ENCODE results near the gene BID. TPM values are rescaled to one million over a fixed set of nuclear protein-coding genes. Genes with fewer than 3 reads are reported as not detected.

Gene BID
- total RNA-seq, 1 donor from 2014 or later = 35.1 TPM

DNA sequence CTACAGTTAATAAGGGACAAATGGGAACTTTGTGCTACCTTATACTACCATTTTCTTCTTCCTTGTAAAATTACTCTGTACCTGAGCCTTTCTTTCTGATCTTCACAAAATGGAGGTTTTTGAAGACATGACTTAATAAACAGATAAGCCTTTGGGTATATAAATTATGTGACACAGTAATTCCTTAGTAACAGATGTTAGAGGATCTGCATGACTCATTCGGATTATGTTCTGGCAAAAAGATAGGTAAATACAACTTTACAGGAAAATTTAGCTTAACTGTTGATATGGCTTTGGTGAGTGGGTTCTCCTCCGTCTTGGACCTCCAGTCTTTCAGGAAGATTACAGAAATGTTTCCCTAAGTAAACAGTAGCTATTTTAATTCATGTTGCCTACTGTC lies 61.8 kb downstream of the BID start:
- peaks cover 14% of the 10 kb centered on the region for H3K4me1 Mint-ChIP-seq (ENCODE audit: low read depth, unreplicated experiment)
- no peak overlapping the region for H3K4me3 Mint-ChIP-seq (ENCODE audit: unreplicated experiment)
- DNase-seq (ENCODE audit: low read depth) (peak; percentile 57), FAIRE-seq (peak; percentile 45)
- peaks cover 2% of the 10 kb centered on the region for H3K9me3 Mint-ChIP-seq (ENCODE audit: unreplicated experiment)
- Histone ChIP-seq H2AFZ (ENCODE audit: low read depth, low read length) (no peak overlapping the region), H3K36me3 (ENCODE audit: insufficient read depth, low read length) (no peaks in the 10 kb centered on the region), H3K4me1 (ENCODE audit: insufficient read depth, low read length) (peaks cover 9% of the 10 kb centered on the region), H3K4me3 (ENCODE audit: insufficient read depth, low read depth, low read length) (no peak overlapping the region), H3K27ac (ENCODE audit: low read depth, low read length) (no peak overlapping the region), H3K9me3 (ENCODE audit: insufficient read depth, low read depth, low read length) (no peaks in the 10 kb centered on the region), H4K20me1 (ENCODE audit: insufficient read depth, low read length) (peaks cover 21% of the 10 kb centered on the region), H3K4me2 (ENCODE audit: low read length) (peak overlapping the region; percentile 11), H3K79me2 (ENCODE audit: insufficient read depth, low read length) (peaks cover 53% of the 10 kb centered on the region), H3K27me3 (ENCODE audit: insufficient read depth, low read length) (no peaks in the 10 kb centered on the region), H3K9ac (ENCODE audit: low read length) (no peak overlapping the region)
- H3K36me3 Mint-ChIP-seq (ENCODE audit: low read depth, unreplicated experiment) = peaks cover 5% of the 10 kb centered on the region
- TF ChIP-seq EZH2 (IDR thresholded peaks at IDR 0.05; ENCODE audit: insufficient read depth, low read length) (no peak), CTCF (IDR thresholded peaks at IDR 0.05; ENCODE audit: insufficient read depth, low read depth, low read length) (no peak)
- H3K27me3 Mint-ChIP-seq (ENCODE audit: low read depth, unreplicated experiment) = no peaks in the 10 kb centered on the region
- H3K27ac Mint-ChIP-seq (ENCODE audit: unreplicated experiment) = no peak overlapping the region

DNA sequence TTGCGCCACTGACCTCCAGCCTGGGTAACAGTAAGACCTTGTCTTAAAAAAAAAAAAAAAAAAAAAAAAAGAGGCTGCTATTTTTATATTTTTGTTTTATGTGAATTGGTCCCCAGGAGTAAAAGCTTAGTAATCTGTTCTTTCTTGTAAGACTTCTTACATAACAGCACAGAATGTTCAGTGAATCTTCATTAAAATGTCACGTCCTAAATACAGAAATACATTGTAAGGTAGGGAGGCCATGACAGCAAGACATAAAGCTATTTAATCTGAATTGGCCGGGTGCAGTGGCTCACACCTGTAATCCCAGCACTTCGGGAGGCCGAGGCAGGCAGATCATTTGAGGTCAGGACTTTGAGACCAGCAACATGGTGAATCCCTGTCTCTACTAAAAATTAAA lies 64.2 kb downstream of the BID start:
- Histone ChIP-seq H3K27me3 (ENCODE audit: insufficient read depth, low read length) (no peaks in the 10 kb centered on the region), H4K20me1 (ENCODE audit: insufficient read depth, low read length) (peaks cover 6% of the 10 kb centered on the region), H3K4me1 (ENCODE audit: insufficient read depth, low read length) (peaks cover 20% of the 10 kb centered on the region), H3K9ac (ENCODE audit: low read length) (no peak overlapping the region), H3K79me2 (ENCODE audit: insufficient read depth, low read length) (peaks cover 42% of the 10 kb centered on the region), H3K4me2 (ENCODE audit: low read length) (no peak overlapping the region), H3K36me3 (ENCODE audit: insufficient read depth, low read length) (no peaks in the 10 kb centered on the region), H3K9me3 (ENCODE audit: insufficient read depth, low read depth, low read length) (no peaks in the 10 kb centered on the region), H2AFZ (ENCODE audit: low read depth, low read length) (no peak overlapping the region), H3K27ac (ENCODE audit: low read depth, low read length) (no peak overlapping the region), H3K4me3 (ENCODE audit: insufficient read depth, low read depth, low read length) (no peak overlapping the region)
- DNase-seq (ENCODE audit: low read depth) = no peak
- peaks cover 2% of the 10 kb centered on the region for H3K9me3 Mint-ChIP-seq (ENCODE audit: unreplicated experiment)
- H3K36me3 Mint-ChIP-seq (ENCODE audit: low read depth, unreplicated experiment) = peaks cover 3% of the 10 kb centered on the region
- no peaks in the 10 kb centered on the region for H3K27me3 Mint-ChIP-seq (ENCODE audit: low read depth, unreplicated experiment)
- TF ChIP-seq EZH2 (IDR thresholded peaks at IDR 0.05; ENCODE audit: insufficient read depth, low read length) (no peak), CTCF (IDR thresholded peaks at IDR 0.05; ENCODE audit: insufficient read depth, low read depth, low read length) (no peak)
- no peak overlapping the region for H3K27ac Mint-ChIP-seq (ENCODE audit: unreplicated experiment)
- no peak for FAIRE-seq
- peaks cover 15% of the 10 kb centered on the region for H3K4me1 Mint-ChIP-seq (ENCODE audit: low read depth, unreplicated experiment)
- H3K4me3 Mint-ChIP-seq (ENCODE audit: unreplicated experiment) = no peak overlapping the region

DNA sequence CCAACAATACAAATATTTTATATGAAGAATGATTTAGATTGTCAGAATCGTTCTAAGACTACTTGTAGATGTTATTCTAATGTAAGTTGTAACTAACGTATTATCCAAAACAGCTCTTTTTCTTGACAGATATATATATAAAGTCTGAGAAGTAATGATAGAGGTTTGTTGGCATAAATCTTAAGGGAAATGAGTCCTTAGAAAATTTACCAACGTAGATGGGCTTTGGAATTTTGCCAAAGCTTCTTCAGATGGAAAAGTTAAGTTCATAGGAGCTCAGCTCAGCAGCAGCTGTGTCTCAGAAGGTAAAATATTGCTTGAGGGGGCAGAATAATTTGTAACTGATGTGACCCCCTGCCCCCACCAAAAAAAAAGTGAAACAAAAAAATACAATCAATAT lies 66.7 kb downstream of the BID start:
- Histone ChIP-seq H3K4me2 (ENCODE audit: low read length) (peak overlapping the region; percentile 86), H3K36me3 (ENCODE audit: insufficient read depth, low read length) (no peaks in the 10 kb centered on the region), H3K27me3 (ENCODE audit: insufficient read depth, low read length) (no peaks in the 10 kb centered on the region), H3K79me2 (ENCODE audit: insufficient read depth, low read length) (peaks cover 34% of the 10 kb centered on the region), H3K4me3 (ENCODE audit: insufficient read depth, low read depth, low read length) (peak overlapping the region; percentile 54), H3K27ac (ENCODE audit: low read depth, low read length) (peak overlapping the region; percentile 85), H4K20me1 (ENCODE audit: insufficient read depth, low read length) (no peaks in the 10 kb centered on the region), H2AFZ (ENCODE audit: low read depth, low read length) (no peak overlapping the region), H3K9me3 (ENCODE audit: insufficient read depth, low read depth, low read length) (no peaks in the 10 kb centered on the region), H3K4me1 (ENCODE audit: insufficient read depth, low read length) (peaks cover 20% of the 10 kb centered on the region), H3K9ac (ENCODE audit: low read length) (peak overlapping the region; percentile 80)
- TF ChIP-seq EZH2 (IDR thresholded peaks at IDR 0.05; ENCODE audit: insufficient read depth, low read length) = no peak
- TF ChIP-seq CTCF (IDR thresholded peaks at IDR 0.05; ENCODE audit: insufficient read depth, low read depth, low read length) = no peak
- Mint-ChIP-seq H3K9me3 (ENCODE audit: unreplicated experiment) (peaks cover 2% of the 10 kb centered on the region), H3K36me3 (ENCODE audit: low read depth, unreplicated experiment) (peaks cover 3% of the 10 kb centered on the region), H3K27me3 (ENCODE audit: low read depth, unreplicated experiment) (no peaks in the 10 kb centered on the region), H3K4me1 (ENCODE audit: low read depth, unreplicated experiment) (peaks cover 12% of the 10 kb centered on the region), H3K27ac (ENCODE audit: unreplicated experiment) (peak overlapping the region; percentile 68), H3K4me3 (ENCODE audit: unreplicated experiment) (peak overlapping the region; percentile 88)
- DNase-seq (ENCODE audit: low read depth) (no peak), FAIRE-seq (no peak)
